Fibroblast of the conjunctiva (primary cell): Measurements from ENCODE around the gene HERPUD1.
"Not testable (repeated sequence)": the region's sequence is repeated elsewhere in the genome, so short reads cannot be mapped to it uniquely, and the experiment has no call there.

Experiments used
- DNase-seq: peaks from one replicate; pipeline ENCODE4 v3.0.0-alpha.2; 2010; ENCODE audit warnings: low read depth

HERPUD1 gene

DNA sequence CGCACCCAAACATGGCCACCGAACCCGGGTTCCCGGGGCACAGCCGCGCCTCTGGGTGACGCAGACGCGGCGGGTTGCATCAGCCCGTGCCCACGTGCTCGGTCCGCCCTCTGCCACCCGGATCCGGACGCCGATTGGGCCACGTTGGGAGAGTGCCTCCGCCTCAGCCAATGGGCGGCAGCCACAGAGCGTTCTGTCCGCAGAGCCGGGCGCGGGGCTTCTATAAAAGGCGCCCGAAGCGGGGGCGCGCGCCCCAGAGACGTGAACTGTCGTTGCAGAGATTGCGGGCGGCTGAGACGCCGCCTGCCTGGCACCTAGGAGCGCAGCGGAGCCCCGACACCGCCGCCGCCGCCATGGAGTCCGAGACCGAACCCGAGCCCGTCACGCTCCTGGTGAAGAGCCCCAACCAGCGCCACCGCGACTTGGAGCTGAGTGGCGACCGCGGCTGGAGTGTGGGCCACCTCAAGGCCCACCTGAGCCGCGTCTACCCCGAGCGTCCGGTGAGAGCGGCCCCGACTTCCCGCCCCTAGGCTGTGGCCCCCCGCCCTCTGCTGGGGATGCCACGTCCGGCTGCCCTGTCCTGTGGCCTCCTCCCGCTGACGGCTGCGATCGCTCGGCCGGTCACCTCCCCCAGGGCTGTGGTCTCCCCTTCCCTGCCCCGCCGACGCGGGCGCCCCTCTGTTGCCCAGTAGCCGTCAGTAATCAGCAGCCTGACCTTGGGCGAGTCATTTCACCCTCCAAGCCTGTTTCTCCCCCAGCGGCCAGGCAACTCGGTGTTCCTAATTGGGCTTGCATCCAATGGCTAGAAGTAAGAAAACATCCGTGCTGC lies at the start of gene HERPUD1:
HERPUD1 (plus strand) TSS at position 251 of the 829 bp plus-strand sequence; CDS start at position 354, 103 bp downstream.
- peak; percentile 97 for DNase-seq

DNA sequence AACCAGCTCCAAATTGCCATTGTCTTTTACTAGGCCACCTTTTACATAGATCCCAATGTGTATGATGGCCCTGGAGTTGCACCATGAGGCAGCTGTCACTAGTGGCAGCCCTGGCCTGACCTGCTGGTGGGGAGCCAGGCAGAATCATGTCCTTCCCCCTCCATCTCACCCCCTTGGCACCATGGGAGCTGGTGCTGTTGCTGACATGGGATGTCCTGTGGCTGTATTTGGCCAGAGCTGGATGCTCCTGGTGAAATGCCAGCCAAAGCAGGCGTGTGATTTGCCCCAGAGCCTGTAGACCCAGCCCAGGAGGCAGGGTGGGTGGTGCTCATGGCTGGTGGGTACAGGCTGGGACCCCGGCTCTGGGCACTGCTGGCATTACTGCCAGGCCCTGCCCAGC lies 48.4 kb upstream of the HERPUD1 start:
- DNase-seq, result no peak

DNA sequence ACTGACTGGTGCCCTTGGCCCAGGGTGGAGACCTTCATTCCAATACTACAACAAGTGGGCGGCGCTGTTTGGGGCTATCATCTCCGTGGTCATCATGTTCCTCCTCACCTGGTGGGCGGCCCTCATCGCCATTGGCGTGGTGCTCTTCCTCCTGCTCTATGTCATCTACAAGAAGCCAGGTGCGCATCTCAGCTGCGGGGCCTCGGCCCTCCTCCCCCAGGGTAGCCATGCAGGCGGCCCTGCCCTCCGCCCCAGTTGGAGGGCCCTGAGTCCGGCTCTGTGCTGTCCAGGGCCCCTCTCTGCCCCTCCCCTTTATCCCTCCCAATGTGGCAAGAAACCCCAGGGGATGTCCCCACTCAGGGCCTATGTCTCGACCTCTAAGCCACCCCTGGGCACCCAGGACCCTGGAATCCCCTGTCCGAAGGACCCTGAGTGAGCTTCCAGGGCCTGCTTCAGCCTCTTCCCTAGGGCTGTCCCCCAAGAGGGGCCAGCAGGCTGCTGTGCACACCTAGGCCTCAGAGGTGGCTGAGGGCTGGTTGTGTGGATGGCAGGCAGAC lies 47.8 kb upstream of the HERPUD1 start:
- no peak for DNase-seq

DNA sequence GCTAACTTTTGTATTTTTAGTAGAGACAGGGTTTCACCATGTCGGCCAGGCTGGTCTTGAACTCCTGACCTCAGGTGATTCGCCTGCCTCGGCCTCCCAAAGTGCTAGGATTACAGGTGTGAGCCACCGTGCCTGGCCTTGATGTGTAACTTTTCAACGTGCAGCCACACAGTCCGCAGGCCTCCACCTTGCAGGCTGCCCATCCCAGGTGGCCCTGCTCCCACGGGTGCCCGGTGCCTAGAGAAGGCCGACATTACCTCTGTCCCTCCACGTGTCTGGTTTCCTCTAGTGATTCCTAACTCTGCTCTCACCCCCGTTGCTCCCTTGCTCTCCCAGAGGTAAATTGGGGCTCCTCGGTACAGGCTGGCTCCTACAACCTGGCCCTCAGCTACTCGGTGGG lies 47.0 kb upstream of the HERPUD1 start:
- DNase-seq, result not testable (repeated sequence)

GRCh38 chr16:56885446-56886162 lies 46.3 kb upstream of the HERPUD1 start:
- DNase-seq, result no peak

- no peak for DNase-seq
Measured at GRCh38 chr16:56886296-56886695, 45.6 kb upstream of the HERPUD1 start.

DNA sequence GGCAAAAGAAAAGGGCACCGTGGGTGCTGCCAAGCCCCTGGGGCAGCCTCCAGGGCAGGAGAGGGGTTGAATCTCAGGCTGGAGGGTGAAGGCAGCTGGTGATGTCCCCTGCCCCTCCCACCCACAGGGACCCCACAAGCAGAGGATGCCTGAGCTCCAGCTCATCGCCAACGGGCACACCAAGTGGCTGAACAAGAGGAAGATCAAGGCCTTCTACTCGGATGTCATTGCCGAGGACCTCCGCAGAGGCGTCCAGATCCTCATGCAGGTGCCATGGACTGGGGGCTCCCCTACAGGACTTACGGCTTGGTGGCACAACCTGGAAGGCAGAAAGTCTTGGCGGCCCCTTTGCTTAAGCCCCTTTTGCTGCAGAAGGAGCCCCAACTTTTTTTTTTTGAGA lies 45.1 kb upstream of the HERPUD1 start:
- no peak for DNase-seq

GRCh38 chr16:56888806-56889205 lies 43.1 kb upstream of the HERPUD1 start:
- no peak for DNase-seq

DNA sequence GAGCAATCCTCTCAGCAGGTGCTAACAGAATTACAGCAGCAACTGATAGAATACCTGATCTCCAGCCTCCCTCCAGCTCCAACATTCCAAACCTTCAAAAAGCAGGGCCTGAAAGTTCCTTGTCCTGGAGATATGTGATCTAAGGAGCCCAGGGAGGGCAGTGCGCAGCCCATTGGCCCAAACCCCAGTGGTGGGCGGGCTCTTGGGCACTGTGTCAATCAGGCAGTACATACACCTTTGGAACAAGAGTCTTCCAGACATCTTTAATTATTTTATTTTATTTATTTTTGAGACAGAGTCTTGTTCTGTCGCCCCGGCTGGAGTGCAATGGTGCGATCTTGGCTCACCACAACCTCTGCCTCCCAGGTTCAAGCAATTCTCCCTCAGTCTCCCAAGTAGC lies 42.7 kb upstream of the HERPUD1 start:
- no peak for DNase-seq

- DNase-seq, result no peak
Measured at GRCh38 chr16:56891685-56892084, 40.3 kb upstream of the HERPUD1 start.

- DNase-seq, result no peak
Measured at GRCh38 chr16:56892705-56893104, 39.2 kb upstream of the HERPUD1 start.

DNA sequence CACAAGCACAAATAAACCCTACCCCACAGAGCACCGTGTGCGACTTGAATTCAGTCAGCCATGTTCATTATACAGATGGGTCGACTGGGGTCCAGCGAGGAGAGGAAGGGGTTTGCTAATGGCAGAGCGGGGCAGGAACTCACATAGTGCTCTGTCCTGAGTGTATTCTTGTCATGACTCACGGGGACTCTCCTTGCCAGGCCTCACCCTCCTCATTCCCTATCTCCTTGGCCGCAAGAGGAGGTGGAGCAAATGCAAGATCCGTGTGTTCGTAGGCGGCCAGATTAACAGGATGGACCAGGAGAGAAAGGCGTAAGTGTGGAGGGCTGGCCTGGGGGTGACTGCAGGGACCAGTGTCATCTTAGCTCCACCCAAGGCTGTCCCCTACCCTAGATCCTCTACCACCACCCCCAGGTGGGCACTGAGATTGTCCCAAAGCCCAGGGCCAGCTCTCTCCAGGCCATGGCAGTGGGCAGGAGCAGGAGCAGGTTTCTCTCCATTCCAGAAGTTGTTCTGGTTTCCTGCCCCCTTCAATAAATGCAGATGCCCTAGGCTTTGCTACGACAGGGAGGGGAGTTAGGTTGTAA lies 37.5 kb upstream of the HERPUD1 start:
- DNase-seq, result no peak

DNA sequence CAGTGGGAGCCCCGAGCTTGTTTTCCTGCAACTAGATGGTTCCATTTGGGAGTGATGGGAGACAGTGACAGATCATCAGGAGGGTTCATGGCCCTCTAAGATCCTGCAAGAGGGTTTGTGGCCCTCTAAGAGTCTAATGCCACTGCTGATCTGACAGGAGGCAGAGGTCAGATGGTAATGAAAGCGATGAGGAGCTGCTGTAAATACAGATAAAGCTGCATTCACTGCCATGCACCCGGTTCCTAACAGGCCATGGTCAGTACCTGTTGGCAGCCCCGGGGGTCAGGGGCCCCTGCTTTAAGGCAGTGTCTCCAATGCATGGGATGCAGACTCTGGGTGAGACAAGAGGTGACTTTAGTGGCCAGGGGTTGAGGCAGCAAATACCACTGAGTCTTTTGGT lies 36.1 kb upstream of the HERPUD1 start:
- DNase-seq, result no peak

DNA sequence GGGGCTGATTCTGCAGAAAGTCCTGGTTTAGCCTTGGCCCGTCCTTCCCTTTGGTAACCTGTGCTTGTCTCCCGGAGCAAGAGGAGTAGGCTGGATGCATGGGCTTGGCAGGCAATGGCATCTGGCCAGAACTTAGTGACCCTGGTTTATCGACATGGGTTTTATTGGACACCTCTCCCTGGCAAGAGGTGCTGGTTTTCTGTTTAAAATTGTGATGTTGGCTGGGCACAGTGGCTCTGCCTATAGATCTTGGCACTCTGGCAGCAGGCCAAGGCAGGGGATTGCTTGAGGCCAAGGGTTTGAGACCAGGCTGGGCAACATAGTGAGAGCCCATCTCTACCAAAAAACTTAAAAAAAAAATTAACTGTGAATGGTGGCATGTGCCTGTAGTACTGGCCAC lies 35.7 kb upstream of the HERPUD1 start:
- DNase-seq, result no peak

- DNase-seq, result no peak
Measured at GRCh38 chr16:56897026-56897799, 34.7 kb upstream of the HERPUD1 start.

DNA sequence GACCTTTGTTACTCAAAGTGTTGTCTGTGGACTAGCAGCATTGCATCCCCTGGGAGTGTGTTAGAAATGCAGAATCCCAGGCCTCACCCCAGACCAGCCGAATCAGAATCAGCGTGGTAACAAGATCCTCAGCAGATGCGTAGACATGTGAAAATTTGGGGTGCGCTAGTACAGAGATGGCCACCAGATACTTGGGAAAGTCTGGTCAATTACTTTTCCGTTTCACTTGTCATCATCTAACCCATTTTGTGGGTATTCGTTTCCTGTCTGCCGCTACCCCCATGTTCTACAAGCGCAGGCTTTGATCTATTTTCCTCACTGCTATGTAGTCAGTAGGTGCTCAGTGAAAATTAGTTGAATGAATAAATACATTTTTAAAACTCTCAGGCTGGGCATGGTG lies 33.1 kb upstream of the HERPUD1 start:
- no peak for DNase-seq

DNA sequence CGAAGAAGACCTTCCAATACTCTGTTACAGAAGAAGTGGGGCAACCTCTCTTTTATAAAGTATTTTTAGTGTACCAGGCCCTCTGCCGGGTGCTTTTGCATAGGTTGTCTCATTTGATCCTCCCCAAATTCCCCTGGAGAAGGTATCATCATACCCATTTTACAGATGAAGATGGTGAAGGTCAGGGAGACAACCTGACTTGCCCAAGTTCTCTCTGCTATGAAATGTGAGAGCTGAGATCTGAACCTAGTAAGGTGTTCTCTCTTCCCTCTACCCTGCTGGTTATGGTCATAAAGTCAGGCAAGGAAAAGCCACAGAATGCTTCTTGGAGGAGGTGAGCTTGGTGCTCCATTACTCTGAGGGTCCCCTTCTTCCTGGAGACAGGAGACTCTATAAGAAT lies 28.1 kb upstream of the HERPUD1 start:
- no peak for DNase-seq

DNA sequence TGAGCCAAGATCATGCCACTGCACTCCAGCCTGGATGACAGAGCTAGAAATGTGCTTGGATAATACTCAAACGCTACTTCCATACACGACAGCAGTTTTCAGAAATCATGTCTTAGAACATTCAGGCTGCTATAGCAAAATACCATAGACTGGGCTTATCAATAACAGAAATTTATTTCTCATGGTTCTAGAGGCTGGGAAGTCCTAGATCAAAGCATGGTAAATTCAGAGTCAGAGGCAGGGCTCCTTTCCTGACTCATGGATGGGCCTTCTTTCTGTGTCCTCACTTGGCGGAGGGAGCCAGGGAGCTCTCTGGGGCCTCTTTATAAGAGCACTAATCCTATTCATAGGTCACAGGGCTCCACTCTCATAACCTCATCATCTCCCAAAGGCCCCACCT lies 24.5 kb upstream of the HERPUD1 start:
- DNase-seq, result no peak

- DNase-seq, result no peak
Measured at GRCh38 chr16:56909527-56909979, 22.4 kb upstream of the HERPUD1 start.

DNA sequence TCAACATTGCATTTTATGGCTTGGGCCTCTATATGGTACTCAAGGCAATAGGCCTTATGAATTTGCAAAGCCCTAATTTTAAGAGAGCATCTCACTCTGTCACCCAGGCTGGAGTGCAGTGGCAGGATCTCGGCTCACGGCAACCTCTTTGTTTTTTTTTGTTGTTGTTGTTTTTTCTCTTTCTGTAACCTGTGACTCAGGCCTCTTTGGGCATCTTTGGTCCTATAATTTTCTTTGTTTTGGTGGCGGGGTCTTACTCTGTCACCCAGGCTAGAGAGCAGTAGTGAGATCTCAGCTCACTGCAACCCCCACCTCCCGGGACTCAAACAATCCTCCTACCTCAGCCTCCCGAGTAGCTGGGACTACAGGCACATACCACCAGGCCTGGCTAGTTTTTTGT lies 21.8 kb upstream of the HERPUD1 start:
- no peak for DNase-seq

GRCh38 chr16:56910654-56911539 lies 21.0 kb upstream of the HERPUD1 start:
- DNase-seq, result no peak
